ENCODE results near the gene ARNT2.

DNA sequence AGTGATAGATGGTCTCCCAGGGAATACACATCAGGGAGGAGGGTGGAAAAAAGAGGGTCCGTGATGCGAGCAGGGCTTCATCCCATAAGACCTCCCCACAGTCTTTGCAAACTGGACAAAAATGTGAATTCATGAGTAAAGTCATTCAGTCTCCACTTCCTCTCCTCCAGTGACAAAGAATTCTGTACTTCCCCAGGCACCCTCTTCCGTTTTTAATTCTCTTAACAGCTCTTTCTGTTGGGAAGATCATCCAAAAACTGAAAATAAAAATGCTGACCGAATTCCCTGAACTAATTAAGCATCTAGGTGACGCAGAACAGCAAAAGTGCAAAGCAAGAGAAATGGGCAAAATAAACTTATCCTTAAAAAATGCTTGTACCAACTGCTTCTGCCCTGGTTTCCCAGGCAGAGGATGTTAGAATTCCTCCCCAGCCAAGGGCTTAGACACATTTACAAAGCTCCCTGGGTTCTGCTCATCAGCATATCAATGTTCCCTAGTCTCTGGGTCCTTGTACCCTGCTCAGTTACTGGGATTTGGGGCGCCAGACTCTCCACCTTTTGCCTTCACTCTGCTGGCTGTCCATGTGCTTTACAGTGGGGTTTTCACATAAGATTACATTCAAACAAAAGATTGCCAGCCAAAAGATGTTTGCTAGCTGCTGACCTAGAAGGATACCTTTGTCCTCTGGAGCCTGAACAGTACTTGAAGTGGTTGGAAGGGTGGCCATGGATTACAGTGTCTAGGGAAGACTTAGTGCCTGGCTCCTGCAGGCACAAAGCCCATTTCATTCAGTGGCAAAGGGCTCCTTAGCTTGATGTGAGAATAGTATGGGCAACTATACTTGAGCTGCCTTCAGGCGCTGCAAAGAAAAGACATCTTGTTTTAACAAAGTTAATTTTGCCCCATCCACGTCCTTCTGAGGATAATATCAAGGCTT, 69.4 kb downstream of the ARNT2 start:
- TF ChIP-seq, protein P1, sequence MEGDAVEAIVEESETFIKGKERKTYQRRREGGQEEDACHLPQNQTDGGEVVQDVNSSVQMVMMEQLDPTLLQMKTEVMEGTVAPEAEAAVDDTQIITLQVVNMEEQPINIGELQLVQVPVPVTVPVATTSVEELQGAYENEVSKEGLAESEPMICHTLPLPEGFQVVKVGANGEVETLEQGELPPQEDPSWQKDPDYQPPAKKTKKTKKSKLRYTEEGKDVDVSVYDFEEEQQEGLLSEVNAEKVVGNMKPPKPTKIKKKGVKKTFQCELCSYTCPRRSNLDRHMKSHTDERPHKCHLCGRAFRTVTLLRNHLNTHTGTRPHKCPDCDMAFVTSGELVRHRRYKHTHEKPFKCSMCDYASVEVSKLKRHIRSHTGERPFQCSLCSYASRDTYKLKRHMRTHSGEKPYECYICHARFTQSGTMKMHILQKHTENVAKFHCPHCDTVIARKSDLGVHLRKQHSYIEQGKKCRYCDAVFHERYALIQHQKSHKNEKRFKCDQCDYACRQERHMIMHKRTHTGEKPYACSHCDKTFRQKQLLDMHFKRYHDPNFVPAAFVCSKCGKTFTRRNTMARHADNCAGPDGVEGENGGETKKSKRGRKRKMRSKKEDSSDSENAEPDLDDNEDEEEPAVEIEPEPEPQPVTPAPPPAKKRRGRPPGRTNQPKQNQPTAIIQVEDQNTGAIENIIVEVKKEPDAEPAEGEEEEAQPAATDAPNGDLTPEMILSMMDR (IDR thresholded peaks at IDR 0.05; ENCODE audit: low read length): no peak
- no peak for TF ChIP-seq EZH2 (IDR thresholded peaks at IDR 0.05; ENCODE audit: borderline replicate concordance, low read length)

Measured in OCI-LY1 (cell line).